GM21576 (cell line): ENCODE measurements around the gene MYO1D.

Source experiments
- ATAC-seq: cut with Tn5 transposase; IDR thresholded peaks from one replicate; pipeline ENCODE4 v1.9.1; 2021; ENCODE audit warnings: mild to moderate bottlenecking, moderate library complexity; ENCODE audit not compliant: unreplicated experiment

The MYO1D gene

DNA sequence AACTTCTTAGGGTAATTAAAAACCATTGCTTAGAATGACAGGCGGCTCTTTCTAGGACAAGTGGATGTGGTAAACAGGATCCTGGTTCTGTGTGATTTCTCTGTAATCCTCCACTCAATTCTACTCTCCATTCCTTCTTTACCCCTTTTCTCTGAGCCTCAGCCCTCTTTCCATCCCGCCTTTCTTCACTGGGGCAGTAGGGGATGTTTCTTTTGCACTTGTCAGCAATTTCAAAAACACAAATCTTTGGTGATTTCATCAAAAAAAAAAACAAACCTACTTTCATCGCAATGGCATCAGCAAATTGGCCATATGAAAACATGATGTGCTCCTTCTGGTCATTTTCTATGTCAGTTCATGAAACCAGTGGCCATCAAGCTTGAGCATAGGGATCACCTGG, 285.5 kb downstream of the MYO1D start:
- no peak for ATAC-seq

DNA sequence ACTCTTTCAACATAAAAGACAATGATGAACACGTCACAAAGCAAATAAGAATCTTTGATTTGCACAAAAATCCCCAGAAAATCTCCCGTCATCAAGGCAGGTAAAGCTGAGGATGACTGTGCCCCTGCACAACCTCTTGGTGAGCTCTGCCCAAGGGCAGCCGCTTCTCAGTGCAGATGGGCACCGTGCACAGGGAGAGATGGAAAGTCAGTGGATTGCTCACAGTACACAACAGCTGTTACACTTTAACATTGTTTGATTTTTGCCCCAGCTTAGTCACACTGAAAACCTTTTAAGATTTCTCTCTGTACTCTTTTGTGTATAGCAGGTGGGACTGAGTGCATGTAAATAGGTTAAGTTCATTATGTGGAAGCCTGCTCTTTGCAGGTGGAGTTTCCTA, 285.9 kb downstream of the MYO1D start:
- ATAC-seq: no peak

DNA sequence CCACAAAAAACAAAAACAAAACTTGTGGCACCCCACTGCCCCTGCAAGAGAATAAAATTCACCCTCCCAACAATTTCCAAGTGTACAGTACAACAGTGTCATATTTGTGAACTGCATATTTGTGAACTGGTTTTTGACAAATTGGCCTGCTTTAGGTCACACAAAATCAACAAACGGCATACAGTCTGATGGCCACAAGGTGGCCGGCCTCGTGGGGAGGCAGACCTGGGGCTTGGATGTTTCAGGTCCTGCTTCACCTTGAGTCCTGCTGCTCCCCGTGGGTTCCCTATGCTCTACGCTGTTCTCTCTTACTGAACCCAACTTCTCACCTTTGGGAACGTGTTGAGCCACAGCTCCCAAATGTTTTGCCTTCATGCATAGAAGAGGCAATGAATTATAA, 287.9 kb downstream of the MYO1D start:
- no peak for ATAC-seq

DNA sequence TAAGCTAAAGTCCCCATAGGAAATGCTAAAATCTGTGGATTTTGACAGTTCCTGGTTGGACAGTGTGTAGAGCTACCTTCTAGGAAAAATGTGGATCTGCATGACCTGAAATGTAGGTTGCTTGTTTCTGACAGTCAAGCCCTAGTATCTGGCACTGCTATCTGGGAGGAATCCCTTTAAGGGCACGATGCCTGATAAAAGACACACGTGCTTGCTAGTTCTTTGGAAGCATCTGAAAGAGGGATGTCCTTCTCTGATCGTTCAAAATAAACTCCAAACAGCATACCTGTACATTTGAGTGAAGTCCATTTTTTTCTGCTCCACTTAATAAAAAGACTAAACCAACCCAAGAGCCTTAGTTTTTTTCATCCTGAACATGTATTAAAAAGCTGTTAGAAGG, 288.8 kb downstream of the MYO1D start:
- ATAC-seq: no peak

DNA sequence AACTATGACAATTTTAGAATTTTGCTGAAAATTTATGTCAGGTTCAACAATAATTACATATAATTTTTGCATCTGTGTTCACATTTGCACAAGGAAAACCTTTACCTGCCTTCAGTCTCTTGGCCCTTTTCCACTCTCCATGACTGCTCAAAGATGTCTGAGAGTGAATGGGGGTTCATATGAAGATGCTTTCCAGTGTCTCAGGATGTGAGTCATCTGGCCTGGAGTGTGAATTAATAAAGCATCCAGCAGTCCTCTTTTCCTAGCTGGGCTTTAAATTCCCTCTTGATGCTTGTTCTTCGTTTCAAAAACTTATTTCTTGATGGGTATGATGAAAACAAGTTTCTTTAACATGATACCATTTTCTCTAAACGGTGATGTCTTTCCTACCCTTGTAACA, 290.3 kb downstream of the MYO1D start:
- no peak for ATAC-seq

DNA sequence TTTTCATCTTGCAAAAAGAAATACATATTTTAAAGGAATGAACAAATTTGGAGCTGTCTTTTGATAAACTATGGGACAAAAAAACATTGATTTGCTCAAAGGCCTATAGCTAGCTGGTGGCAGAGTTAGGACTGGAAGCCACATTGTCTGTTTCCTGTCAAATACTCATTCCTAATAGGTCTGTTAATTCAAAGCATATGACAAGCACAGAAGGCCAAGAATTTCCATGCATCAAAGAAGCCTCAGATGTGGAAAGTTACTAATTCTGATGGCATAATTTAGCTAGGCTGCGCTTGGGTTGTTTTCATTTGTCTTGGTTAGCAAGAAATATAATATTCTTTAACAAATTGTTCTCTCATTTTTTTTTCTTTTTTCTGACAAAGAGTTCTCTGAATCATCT, 292.1 kb downstream of the MYO1D start:
- ATAC-seq: no peak

DNA sequence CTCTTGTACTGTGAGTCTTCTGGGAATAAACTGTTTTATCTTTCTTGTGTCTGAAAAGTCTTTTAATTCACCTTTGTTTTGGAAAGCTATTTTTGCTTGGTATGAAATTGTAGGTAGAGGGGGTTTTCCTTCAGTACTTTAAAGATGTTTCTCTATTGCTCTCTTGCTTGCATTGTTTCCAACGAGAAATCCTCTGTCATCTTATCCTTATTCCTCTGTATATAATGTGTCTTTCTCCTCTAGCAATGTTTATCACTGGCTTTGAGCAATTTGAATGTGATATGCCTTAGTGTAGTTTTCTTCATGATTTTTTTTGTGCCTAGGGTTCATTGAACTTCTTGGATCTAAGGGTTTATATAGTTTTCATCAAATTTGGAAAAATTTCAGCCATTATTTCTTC, 293.9 kb downstream of the MYO1D start:
- ATAC-seq: no peak

DNA sequence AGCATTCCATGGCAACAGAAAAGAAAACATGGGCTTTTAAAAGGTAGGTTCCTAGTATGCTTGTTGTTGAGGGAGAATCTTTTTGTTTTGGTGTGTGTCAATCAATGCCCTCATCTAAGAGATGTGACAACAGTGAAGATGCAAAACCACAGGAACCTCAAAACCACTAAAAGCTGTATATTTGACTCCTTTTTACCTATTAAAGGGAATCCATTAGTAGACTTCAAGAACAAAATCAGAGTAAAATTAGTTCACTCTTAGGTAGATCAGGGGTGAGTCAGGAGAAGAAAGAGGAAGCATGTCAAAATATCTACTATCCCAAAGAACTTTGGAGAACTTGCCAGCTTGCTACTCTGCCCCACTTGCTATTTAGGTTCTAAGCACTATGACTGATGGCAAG, 301.1 kb downstream of the MYO1D start:
- ATAC-seq: no peak

DNA sequence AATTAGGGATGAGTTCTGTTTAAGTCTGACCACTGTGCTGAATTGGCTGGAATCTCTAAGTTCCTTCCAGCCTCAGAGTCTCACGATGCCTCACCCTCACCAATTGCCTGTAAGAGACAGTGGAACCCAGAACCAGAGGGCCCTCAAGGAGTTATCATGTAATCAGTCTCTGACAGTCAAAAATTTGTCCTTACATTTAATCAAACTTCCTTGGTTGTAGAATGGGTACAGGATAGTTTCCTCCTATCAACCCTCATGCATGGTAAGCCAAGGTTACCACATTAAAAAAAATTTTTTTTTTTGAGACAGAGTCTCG, 306.9 kb downstream of the MYO1D start:
- ATAC-seq: no peak

DNA sequence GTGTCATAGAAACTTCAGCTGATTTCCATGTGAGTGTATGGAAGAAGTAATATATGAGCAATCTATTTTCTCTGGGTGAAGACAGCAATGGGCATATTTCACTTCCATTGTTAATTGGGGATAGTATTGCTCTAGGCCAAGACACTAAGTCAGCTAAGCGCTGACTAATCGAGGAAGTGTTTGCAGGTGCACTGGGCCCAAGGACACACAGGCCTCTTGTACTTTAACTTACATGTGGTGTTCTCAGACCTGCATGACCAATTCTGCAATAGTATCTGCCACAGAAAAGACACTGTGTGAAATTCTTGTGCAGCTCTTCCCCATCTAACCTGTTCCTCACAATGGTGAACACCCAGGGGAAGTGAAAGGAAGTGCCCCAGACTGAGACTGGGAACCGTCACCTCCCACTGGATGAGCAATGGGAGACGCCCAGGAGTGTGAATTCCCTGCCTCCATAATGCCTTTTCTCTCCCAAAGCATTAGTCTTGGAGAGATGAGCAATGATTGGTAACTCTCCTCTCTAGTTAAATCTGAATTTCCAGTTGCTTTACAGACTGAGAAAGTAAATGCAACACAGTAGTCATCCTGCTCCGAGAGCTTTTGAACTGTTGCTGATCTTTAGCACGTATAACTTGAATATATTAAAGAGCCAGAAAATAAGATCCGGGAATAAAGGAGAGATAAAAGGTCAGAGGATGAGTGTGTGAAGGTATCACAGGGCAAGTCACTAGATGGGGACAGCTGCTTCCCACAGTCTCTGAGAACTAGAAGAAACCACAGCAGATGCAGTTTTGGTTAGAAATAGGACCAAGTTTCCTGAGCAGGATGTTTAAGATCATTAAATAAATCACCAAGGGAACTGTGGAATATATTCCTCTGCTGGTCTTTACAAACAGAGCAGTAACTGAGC, 307.5 kb downstream of the MYO1D start:
- peak; percentile 79 for ATAC-seq

DNA sequence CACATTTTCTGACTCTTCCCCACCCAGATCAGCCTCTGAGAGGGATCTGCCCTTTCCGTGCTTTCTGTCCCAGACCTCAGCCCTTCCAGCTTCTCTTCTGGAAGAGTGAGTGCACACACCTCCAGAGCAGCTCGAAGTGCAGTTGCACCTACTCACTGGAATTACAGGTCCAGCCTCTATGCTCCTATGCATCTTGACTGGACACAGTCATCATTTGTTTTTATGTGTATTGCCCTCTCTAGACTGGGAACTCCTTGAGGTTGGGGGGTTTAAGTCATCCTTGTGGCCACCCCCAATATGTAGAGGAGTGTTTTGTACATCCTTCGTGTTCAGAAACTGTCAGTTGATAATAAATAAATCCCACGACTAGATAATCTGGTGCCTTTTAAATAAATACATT, 308.2 kb downstream of the MYO1D start:
- no peak for ATAC-seq

DNA sequence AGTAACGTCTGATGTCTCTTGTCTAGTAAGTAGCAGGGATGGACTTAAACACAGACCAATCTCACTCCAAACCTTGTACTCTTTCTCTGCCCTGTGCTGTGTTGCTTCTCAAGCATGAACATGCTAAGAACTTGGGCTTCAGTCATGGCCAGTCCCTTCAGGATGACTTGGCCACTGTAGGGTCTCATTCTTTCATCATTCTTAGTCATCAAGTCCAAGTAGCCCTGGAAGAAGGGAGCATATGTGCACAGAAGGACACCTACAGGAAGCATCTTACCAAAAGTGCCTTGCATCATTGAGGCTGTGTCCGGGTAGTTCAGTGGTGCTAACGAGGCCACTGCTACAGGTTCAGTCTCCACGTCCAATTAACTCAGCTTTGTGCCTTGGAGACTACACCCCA, 309.4 kb downstream of the MYO1D start:
- ATAC-seq: no peak

DNA sequence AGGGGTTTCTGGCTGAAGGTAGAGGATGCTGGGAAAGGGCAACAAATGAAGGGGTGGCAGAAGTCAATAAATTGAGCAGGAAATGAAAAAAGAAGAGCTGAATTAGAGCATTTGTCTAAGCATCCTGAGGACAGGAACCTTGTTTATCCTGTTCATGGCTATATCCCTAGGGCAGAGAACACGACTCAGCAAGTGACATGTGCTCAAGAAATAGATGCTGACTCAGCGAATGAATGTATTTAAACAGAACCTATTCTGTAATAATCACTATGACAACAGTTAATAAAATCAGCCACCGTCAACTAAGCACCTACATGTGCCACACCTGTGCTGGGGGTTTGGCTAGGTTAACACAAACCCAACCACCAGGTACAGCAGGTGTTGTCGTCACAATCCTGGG, 309.8 kb downstream of the MYO1D start:
- no peak for ATAC-seq

DNA sequence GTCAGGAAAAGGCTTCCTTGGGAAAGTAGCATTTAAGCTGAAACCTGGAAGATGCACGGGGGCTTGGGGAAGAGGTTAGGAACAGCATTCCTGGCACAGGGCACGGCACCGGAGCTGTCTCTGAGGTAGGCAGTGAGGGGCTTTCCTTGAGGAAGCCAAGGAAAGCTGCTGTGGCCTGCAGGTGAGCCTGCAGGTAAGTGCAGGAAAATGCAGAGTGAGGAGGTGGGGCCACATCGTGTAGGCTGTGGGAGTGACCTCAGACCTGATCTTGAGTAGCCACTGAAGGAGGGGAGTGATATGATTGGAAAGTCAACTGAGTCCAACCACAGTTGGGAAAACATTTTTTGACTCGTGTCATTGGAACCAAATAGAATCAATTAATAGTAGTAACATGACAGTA, 310.6 kb downstream of the MYO1D start:
- no peak for ATAC-seq

DNA sequence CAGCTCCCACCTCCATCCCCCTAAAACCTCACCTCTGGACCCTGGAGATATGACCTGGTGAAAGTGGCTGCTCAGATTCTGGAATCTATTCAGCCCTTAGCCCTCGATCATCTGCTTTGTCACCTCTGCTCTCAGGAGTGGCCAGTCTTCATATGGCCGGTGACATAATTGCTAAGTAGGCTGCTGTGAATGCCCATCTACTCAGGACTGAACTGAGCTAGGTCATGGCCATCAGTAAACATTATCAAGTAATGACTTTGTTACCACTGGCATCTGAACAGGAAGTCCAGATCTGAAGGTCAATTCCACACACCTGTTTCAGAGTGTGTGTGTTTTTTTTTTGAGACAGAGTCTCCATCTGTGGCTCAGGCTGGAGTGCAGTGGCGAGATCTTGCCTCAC, 311.5 kb downstream of the MYO1D start:
- ATAC-seq: no peak

DNA sequence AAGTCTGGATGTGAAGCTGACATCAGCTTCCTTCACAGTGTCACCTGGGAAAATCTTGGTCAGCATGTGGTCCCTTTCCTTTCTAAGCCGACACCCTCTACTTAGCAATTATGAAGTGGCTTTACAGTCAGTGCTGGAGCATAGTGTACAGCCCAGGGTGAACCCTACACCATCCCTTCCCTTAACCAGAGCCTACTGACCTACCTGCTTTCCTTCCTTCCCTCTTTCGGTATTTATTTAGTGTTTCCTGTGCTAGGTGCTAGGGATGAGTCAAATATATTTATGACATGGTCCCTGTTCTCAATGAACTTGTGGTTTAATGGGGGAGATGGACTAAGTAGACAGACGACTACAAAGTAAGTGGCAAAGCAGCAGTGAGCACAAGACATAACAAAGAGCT, 312.6 kb downstream of the MYO1D start:
- ATAC-seq: no peak

DNA sequence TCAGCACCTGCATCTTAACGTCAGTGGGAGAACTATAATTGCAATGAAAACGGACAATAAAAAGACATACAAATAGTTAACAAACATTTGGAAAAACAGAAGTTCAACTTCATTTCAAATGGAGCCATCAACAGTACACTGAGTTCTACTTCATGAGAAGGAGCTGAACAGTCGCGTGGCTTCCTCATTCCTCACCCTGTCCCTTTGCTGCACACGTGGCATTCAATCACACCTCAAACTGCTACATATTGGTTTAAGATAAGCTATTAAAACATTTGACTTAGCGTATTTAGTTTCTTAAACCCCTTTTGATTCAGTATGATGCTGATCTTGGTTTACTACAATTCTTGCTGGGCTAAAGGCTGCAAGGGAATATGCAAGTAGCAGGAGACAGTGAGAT, 313.3 kb downstream of the MYO1D start:
- ATAC-seq: no peak

DNA sequence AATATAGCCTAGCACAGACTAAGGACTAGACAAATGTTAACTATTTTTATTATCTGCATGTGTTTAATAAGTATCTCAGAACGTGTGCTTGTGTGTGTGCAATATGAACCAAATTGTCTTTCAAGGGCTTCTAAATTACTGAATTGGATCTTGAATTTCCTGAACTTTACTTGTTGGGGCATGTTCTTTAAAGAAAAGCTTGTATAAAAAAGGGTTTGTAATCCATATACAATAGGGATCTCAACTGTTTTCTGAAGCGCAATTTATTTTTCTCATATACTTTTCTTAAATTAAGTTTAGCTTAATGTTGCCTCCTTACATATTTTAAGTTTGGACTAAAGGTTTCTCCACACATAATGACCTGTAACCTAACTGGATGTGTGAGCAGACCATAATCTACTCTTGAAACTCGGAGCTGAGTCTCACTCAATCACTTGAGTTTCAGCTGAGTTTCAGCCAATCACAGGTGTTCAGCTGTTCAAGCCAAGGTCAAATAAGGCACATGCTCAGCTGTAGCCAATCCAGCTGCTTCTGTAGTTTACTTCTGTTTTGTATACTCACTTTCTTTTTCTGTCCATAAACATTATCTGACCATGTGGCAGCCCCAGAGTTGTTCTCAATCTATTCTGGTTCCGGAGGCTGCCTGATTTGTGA, 317.8 kb downstream of the MYO1D start:
- peak; percentile 72 for ATAC-seq

DNA sequence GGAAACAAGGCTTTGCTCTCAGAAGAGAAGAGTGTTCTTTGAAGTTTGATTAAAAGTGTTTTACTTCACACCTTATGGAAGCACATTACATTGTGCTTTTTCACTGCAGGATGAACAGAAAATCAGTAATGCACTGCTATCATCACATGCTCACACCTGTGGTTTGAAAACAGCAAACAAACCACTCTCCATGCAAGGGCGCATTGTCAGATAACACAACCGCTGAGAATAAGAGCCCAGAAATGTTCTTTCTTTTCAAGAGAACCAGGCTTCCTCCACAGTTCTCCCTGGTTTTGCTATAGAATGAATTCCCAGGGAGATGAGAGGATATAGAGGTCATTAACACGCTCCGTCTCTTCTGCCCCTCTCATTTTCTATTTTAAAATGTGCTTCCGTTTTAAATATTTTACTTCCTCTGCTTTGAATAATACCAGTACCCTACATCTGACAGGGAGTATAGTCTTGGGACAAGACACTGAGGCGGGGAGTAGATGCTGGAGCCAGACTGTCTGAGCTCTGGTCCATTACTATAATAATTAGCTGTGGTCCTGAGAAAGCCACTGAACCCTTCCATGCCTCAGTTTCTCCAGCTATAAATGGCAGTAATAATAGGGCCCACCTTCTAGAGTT, 318.5 kb downstream of the MYO1D start:
- ATAC-seq: no peak

DNA sequence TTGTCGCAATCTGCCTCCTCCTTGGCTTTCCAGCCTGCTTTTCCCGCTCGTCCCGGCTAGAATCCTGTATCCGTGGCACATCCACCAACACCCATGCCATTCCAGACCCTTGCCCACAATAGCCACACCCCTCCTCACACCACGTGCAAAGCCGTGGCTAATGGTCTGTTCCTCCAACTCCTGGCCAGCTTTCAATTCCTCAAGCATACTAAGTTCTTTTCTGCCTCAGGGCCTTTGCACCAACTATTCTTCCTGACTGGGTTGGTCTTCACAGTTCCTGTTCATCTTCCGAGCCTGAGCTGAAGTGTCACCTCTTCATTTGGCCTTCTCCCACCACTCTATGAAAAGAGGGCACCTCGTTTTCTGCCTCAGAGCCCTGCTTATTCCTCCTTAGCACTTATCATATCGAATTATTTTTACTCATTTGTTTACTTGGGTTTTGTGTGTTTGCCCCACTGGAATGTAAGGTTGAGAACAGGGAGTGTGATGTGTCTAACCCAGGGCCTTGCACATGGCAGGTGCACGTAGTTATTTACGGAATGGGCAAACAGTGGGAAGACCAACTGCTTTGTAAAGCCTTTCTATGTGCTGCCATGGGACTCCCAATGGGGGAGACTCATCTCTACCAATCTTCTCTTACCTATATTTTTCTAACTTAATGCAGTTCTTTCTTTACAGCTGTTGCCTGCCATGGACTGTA, 321.2 kb downstream of the MYO1D start:
- no peak for ATAC-seq

DNA sequence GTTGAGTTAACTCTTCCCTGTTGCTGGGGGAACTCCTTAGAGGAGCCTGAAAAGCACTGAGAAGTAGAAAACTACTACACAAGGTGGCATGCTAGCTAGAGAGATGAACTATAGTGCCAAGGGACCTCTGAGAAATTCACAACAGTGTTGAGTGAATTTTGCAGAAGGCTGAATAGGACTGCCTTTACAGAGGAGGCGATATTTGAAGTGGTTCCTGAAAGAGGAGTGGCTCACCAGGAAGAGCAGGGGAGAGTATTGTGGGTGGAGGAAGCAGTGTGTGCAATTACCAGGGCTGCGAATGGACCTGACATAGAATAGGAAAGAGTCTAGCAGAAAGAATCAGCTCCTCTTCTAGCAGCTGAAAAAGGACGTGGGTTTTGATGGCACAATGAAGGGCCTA, 323.8 kb downstream of the MYO1D start:
- no peak for ATAC-seq

DNA sequence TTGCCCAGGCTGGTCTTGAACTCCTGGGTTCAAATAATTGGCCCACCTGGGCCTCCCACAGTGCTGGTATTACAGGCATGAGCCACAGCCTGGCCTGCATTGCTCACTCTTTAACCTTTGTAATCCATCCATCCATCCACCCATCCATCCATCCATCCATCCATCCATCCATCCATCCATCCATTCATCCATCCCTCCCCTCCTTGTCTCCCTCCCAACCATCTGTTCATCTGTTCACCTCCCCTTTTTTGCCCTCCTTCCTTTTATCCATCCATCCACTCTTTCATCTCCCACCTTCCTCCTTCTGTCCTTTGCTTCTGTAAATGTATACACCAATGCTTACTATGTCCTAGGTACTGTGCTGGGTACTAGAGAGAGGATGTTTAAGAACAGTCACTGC, 324.6 kb downstream of the MYO1D start:
- no peak for ATAC-seq
